Epidermal melanocyte (primary cell): ENCODE measurements around the gene FSTL4.

Experiments
- DNase-seq: peaks from one replicate; pipeline ENCODE4 v3.0.0; 2011; ENCODE audit warnings: low spot score; ENCODE audit not compliant: insufficient read length

FSTL4 gene

GRCh38 chr5:133246376-133247150 lies 365.8 kb downstream of the FSTL4 start:
- no peak for DNase-seq

GRCh38 chr5:133246053-133246370 lies 366.3 kb downstream of the FSTL4 start:
- no peak for DNase-seq

GRCh38 chr5:133245191-133246052 lies 366.9 kb downstream of the FSTL4 start:
- no peak for DNase-seq

GRCh38 chr5:133244242-133244641 lies 368.1 kb downstream of the FSTL4 start:
- no peak for DNase-seq

GRCh38 chr5:133243196-133243595 lies 369.1 kb downstream of the FSTL4 start:
- no peak for DNase-seq

- no peak for DNase-seq
These were observed 370.0 kb downstream of the FSTL4 start for GRCh38 chr5:133242221-133242835.

GRCh38 chr5:133241179-133242092 lies 370.9 kb downstream of the FSTL4 start:
- no peak for DNase-seq

GRCh38 chr5:133240425-133241091 lies 371.8 kb downstream of the FSTL4 start:
- DNase-seq, result peak; percentile 87

- no peak for DNase-seq
These were observed 373.7 kb downstream of the FSTL4 start for GRCh38 chr5:133238426-133239205.

GRCh38 chr5:133236976-133237375 lies 375.4 kb downstream of the FSTL4 start:
- no peak for DNase-seq

GRCh38 chr5:133236541-133236951 lies 375.8 kb downstream of the FSTL4 start:
- DNase-seq, result no peak

GRCh38 chr5:133235696-133236426 lies 376.5 kb downstream of the FSTL4 start:
- DNase-seq, result no peak

GRCh38 chr5:133234911-133235310 lies 377.4 kb downstream of the FSTL4 start:
- no peak for DNase-seq

GRCh38 chr5:133234273-133234672 lies 378.1 kb downstream of the FSTL4 start:
- no peak for DNase-seq

GRCh38 chr5:133233616-133234015 lies 378.7 kb downstream of the FSTL4 start:
- no peak for DNase-seq

GRCh38 chr5:133232911-133233310 lies 379.4 kb downstream of the FSTL4 start:
- DNase-seq, result no peak

- DNase-seq, result no peak
These were observed 379.9 kb downstream of the FSTL4 start for GRCh38 chr5:133232435-133232834.

GRCh38 chr5:133232011-133232410 lies 380.3 kb downstream of the FSTL4 start:
- no peak for DNase-seq
